Endothelial cell of umbilical vein (primary cell): ENCODE data around the gene PFDN1.

Experiments used
- CTCF ChIP-seq, 2 donors: IDR thresholded peaks; 1 replicate in 1 of 2; 2 replicates in 1 of 2; pipeline ENCODE4 v1.5.1; 2011; ENCODE audit warnings: low read length in 2 of 2, mild to moderate bottlenecking in 2 of 2, moderate library complexity in 2 of 2, control low read depth in 1 of 2, inconsistent platforms in 1 of 2, low read depth in 1 of 2; ENCODE audit not compliant: insufficient read depth in 1 of 2; ENCODE audit errors: extremely low read depth in 1 of 2
- EZH2 ChIP-seq: IDR thresholded peaks from 2 replicates; pipeline ENCODE4 v1.6.1; 2012; ENCODE audit warnings: borderline replicate concordance, low read depth, mild to moderate bottlenecking, moderate library complexity, low read length, inconsistent platforms; ENCODE audit not compliant: severe bottlenecking
- POLR2A ChIP-seq: IDR thresholded peaks from 2 replicates; pipeline ENCODE4 v1.6.1; 2012; ENCODE audit warnings: low read depth, mild to moderate bottlenecking, control low read depth, low read length

- TF ChIP-seq POLR2A (no peak), CTCF (IDR thresholded peaks at IDR 0.05; ENCODE audit: extremely low read depth in 1 of 2, insufficient read depth in 1 of 2, low read depth in 1 of 2, low read length in 2 of 2) (no peak), EZH2 (no peak)
These were observed 64.1 kb downstream of the PFDN1 start for GRCh38 chr5:140238756-140239155.
